ELR (cell line): Measurements from ENCODE around the gene NEK11.
"Not testable (repeated sequence)": the region's sequence is repeated elsewhere in the genome, so short reads cannot be mapped to it uniquely, and the experiment has no call there.

ENCODE experiments used
- DNase-seq: peaks from one replicate; pipeline ENCODE4 v3.0.0-alpha.2; 2015; ENCODE audit warnings: low read depth

The NEK11 gene

DNA sequence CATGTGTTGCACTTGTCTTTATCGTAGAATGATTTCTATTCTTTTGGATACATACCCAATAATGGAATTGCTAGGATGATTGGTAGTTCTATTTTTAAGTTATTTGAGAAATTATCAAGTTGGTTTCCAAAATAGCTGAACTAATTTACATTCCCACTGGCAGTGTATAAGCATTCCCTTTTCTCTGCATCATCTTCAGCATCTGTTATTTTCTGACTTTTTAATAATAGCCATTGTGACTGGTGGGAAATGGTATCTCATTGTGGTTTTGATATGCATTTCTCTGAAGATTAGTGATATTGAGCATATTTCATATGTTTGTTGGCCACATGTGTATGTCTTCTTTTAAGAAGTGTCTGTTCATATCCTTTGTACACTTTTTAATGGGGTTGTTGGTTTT lies 273.2 kb downstream of the NEK11 start:
- DNase-seq, result no peak

DNA sequence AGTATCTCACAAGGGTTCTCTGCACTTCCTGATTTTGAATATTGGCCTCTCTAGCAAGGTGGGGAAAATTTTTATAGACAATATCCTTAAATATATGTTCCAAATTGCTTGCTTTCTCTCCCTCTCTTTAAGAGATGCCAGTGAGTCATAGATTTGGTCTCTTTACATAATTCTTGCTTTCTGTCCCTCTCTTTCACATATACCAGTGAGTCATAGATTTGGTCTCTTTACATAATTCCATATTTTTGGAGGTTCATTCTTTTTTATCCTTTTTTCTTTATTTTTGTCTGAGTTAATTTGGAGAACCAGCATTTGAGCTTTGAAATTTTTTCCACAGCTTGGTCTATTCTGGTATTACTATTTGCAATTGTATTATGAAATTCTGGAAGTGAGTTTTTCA lies 277.2 kb downstream of the NEK11 start:
- peak; percentile 27 for DNase-seq

DNA sequence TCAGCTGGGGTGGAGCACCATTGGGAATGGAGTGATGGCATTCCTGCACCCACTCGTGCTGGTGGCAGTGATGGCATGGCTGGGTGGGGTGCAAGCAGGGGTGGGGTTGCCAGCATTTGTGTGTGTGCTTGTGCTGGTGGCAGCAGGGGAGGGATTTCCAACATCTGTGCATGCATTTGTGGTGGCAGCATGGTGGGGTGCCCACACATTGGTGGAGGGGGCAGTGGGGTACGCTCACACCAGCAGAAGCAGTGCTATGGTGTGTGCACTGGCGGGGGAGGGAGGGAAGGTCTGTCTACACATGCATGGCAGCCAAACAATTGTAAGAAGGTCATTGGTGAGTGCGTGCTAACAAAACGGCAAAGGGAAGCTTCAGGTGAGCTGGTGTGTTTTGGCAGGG lies 278.2 kb downstream of the NEK11 start:
- no peak for DNase-seq

DNA sequence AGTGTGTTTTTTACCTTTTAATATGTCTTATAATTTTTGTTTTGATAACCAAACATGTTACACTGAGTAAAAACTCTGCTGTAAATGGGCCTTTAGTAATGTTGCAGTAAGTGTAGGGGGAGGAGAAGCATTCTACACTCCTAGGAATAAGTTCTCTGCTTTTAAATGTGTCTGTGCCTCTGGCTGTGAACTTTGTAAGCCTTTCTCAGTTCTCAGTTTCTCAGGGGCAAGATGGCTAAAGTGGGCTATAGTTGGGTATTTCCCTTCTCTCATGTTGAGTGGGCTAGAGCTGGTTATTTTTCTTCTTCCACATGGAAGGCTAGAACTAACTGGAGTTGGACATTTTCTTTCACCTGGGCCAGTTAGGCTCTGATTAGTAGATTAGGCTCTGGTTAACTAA lies 279.6 kb downstream of the NEK11 start:
- DNase-seq, result no peak

DNA sequence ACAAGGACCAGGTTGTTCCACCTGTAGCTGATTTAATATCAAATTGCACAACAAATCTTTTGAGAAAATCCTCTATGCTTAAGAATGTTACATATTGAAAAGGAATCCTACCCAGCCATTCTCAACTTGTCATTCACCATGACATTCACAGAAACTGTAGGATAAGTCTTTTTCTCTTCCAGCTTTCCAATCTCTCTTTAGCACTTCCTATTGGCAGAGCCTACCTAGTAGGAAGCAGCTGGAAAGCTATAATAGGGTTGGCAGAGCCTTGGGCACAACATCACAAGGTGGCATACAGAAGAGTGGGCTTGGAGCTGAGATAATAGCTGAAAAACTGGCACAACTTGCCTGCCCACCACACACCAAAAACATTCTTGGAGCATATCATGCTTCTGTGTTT lies 287.6 kb downstream of the NEK11 start:
- no peak for DNase-seq

DNA sequence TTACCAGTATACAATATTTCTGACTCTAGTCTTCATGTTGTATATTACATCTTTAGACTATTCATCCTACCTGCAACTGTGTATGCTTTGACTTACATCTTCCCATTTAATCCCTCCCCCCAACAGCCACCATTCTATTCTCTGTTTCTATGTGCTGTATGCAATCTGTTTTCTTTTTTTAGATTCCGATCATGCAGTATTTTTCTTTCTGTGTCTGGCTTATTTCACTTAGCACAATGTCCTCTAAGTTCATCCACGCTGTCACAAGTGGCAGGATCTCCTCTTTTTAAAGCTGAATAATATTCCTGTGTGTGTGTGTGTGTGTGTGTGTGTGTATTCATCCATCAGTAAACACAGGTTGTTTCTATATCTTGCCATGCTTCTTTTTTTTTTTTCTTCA lies 288.5 kb downstream of the NEK11 start:
- DNase-seq, result no peak

DNA sequence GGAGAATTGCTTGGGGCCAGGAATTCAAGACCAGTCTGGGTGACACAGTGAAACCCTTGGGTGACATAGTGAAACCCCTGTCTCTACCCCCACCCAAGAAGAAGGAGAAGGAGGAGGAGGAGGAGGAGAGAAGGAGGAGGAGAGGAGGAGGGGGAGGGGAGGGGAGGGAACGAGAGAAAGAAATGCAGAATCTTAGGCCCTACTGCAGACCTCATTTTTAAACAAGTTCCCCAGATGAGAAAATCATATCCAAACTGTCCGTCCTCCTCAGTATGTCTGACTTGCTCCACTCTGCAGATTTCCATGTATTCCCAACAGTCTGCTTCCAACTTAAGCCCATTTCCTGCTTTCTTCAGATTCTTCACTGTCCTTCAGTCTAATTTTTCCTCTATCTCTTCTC lies 291.0 kb downstream of the NEK11 start:
- DNase-seq, result no peak

DNA sequence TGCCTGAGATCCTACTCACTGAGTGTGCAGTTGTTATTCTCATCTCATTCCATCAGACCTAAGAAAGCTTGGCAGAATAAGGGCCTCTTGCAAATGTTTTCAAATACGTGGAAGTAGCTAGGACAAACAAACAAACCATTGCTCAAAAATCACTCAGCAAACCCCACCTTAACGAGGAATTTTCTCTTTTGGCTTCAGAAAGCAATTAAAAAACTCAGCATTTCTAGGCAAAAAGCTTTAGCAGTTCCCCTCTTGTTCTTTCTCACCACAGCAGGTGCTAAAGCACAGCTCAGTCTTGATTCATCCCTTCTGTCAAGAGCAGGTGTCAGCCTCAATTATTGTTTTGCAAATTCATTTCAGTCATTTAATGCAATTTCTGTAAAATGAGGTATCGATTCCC lies 296.3 kb downstream of the NEK11 start:
- no peak for DNase-seq

DNA sequence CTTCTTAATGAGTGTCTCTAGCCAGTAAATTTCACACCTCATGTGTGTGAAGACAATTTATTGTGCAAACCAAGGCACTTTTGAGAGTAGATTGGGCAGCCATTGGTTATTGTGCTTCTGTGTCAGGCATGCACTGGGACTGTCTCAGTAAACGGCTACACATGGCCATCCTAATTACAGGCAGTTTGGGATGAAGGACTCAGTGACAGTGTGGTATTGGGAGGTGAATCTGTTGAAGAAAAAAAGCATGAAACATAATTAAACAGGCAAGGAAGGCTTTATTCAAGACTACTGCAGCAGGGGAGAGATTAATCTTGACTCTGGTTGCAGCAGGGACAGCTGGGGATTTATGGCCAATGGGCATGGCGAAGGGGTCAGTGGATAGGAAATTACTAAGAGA lies 297.1 kb downstream of the NEK11 start:
- DNase-seq, result no peak

DNA sequence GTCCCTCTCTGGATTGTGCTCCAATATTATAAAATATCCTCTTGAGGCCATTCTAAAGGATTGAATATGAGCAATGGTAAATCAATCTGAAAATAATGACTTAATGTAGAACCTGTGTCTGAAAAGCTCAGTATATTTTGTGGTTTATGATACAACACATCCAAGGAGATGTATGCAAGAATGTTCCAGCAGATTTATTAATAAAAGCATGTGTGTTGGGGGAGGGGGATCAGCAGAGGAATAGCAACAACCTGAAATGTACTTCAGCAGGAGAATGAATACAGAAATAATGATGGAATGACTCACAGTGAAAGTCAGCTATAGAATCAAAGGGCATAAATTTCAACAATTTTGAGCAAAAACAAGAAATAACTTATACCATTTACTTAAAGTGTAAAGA lies 298.2 kb downstream of the NEK11 start:
- no peak for DNase-seq

DNA sequence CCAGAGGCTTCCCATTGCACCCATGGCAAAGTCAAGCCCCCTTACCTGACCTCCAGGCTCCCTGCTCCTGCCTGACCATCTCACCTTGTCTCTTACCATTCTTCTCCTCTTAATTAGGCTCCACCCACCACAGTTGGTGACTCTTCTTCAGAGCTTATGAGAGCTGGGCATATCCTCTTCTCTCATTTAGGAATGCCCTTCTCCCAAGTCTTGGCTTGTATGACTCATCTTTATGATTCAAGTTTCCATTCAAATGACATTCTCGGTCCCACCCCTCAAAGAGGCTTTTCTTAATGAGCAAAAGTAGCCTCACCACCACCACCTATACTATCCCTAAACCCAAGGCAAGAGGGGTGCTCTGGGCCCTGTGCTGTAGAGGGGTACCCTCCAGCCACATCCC lies 299.6 kb downstream of the NEK11 start:
- DNase-seq, result peak; percentile 48

DNA sequence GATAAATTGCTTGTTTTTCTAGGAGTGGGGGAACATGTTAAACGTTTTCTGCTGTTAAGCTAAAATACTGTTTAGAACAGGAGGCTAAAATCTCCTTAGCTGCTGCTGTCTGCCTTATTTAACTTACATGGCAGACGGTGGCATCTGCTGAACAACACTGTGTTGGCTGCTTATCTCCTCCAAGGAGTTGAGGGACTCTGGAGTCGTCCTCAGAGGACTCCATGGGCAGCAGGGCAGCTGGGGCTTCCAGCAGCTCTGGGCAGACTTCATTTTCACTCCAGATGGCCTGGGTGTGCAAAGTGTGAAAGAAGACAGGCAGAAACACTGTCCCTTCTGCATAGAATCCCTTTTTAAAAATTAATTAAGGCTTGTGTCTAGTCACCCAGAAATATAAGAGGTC lies 302.0 kb downstream of the NEK11 start:
- DNase-seq, result no peak

DNA sequence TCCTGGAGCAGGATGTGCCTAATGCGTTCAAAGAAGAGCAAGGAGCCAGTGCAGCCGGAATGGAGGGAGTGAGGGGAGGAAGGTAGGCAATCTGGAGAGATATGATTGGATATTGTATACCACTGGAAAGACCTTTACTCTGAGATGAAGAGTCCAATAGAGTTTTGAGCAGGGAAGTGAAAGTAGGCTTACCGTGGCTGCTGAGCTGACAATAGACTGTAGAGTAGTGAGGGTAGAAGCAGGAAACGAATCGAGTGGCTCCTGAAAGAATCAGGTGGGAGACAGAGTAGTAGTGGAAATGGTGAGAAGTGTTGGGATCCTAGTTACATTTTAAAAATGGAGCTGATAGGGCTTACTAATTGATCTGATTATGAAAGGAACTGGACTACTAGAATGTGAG lies 303.1 kb downstream of the NEK11 start:
- DNase-seq, result no peak

DNA sequence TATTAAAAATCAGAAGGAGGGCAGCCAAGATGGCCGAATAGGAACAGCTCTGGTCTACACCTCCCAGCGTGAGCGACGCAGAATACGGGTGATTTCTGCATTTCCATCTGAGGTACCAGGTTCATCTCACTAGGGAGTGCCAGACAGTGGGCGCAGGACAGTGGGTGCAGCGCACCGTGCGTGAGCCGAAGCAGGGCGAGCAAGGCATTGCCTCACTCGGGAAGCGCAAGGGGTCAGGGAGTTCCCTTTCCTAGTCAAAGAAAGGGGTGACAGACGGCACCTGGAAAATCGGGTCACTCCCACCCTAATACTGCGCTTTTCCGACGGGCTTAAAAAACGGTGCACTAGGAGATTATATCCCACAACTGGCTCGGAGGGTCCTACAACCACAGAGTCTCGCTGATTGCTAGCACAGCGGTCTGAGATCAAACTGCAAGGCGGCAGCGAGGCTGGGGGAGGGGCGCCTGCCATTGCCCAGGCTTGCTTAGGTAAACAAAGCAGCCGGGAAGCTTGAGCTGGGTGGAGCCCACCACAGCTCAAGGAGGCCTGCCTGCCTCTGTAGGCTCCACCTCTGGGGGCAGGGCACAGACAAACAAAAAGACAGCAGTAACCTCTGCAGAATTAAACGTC lies 304.9 kb downstream of the NEK11 start:
- not testable (repeated sequence) for DNase-seq

DNA sequence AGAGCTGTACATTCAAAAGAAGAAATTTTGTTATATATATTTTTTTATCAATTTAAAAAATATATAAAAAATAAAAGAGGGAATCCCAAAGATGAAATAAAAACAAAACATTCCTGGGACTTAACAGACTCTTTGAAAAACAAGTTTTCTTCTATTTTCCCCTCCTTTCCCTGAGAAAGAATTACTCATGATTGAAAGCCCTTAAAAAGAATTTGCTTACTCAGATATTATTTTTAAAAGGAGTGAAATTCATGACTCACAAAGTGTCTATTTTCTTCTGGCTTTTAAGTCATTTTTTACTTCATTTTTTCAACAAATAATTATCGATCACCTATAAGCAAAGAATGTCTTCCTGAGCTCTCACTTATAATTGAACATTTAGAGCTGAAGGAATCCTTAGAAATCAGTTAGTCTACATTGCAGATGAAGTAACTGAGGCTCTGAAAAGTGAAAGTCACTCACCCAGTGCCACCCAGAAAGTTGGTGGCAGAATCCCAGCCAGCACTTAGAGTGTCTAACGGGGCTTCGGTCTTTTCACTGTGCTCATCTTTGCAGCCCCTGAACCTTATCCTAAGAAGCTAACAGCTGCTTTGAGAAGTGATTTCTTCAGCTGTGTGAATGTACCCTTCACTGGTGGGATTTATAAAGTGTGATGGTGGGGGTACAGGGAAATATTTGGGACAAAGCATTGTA lies 312.4 kb downstream of the NEK11 start:
- DNase-seq, result peak; percentile 32

DNA sequence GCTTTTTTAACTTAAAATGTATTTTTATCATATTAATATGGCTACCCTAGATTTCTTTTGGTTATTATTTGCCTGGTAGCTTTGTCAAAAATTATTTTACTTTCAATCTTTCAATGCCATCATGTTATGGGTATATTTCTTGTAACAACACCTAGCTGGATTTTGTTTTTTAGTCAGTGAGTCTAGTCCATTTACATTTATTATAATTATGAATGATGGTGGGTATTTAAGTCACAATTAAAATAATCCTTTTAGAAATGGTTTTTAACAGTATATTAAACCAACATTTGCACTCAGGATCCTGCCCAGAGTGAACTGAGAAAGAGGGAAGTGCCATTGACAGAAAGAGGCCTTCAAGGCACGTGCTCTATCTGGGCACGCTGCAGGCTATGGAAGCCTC lies 315.1 kb downstream of the NEK11 start:
- no peak for DNase-seq

DNA sequence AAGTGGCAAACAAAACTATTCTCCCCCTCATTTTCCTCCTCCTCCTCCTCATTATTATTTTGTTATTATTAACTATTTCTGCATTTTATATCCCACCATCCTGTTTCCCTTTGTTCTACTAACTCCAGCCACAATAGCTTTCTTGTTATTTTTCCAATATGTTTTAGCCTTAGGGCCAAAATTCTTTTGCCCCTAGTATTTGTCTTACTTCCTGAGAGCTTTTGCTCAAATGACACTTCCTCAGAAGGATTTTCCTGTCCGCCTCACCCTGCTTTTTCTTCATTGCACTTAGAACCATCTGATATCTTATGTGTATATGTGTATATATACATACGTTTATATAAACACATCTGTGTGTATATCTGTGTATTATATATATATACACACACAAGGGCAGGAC lies 322.2 kb downstream of the NEK11 start:
- DNase-seq, result peak; percentile 15

DNA sequence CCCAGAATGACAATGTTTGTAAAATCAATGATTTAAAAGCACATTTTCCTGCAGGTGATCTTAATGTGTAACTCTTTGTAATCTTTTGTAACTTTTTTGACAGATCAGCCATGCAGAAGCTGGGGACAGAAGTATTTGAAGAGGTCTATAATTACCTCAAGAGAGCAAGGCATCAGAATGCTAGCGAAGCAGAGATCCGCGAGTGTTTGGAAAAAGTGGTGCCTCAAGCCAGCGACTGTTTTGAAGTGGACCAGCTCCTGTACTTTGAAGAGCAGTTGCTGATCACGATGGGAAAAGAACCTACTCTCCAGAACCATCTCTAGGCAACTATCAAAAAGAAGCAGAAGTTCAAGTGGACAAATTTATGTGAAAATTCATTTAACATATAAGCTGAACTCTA lies 322.8 kb downstream of the NEK11 start:
- DNase-seq, result no peak

DNA sequence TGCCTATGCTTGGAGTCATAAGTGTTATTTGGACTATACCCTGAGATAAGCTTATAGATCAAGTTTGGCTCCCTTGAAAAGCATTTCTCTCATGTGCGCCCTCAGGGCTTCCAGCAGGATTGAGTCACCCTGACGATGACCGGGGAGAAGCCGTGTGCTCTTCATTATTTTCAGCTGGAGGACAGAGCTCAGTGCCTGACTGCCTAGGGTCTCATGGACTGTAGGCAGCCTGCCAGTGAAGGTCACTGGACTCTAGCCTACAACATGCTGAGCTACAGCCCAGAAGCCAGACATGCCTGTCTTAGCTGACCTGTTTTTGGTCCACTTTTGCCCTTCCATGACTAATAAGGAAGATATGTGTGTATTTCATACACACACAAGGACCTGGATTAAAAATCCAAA lies 323.3 kb downstream of the NEK11 start:
- DNase-seq, result peak; percentile 94

DNA sequence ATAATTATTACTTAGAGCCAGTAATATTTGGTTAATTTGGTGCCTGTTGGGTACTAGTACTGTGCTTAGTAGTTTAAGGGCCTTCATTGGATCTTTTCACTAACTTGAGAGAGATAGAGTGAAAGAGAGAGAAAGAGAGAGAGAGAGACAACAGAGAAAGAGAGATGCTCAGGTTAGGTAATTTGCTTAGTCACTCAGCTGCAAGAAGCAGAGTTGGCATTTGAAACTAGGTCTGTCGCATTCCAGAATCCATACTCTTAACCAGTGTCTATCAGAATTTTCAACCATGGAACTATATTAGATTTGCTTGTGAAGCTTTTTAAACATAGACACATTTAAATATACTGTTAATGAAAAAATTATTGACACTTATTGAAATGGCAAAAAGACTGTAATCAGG lies 323.8 kb downstream of the NEK11 start:
- peak; percentile 63 for DNase-seq

DNA sequence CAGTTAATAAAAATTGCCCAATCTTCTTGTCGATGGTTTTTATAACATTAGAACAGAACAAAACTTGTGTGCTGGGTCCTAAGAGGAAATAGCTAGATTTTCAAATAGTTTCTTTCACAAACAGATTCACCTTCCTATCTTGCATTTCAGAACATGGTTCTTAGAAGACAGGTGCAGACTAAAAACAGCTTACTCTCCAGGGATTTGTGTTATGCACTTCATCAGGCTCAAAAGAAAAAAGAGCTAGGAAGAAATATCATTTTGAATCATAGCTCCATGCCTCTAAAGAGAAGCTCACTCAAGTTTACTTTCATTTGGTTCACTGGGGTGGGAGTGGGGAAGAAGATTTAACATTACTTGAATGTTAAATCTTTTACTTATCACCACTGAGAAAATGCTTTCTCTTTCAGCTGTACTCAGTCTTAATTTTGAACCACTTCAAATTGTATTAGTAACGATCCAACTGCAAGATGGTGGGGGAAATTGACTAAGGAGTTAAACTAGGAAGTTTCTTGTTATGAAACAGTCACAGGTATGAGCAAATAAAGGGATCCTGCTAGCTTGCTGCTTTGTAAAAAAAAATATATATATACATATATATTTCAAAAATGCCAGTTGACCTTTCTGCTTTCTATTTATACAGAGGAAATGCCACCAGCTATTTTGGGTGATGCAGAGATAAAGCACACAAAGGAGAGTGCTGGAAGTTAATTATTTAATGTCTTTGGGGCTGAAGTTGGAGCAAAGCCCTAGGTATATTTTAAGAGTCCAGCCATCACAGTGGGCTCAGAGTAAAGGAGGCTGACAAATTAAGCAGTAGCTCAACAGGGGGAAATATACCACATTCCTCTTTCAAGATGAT lies 326.6 kb downstream of the NEK11 start:
- no peak for DNase-seq

DNA sequence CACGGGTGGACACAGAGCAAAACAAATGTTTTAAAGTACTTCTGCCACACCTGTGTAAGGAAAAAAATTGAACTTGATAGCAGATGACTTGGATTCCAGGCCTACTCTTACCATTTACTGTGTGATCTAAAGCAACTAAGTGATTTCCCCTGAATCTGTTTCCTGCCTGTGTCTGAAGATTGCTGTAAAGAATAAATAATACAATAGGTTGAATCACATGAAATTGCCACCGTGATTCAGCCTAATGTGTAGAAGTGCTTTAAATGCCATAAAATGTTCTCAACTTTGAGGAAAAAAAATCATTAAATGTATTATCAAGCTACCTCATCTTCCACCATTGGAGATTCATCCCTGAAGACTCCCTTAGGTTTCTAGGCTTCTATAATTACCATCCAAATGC lies 327.3 kb downstream of the NEK11 start:
- DNase-seq, result no peak

DNA sequence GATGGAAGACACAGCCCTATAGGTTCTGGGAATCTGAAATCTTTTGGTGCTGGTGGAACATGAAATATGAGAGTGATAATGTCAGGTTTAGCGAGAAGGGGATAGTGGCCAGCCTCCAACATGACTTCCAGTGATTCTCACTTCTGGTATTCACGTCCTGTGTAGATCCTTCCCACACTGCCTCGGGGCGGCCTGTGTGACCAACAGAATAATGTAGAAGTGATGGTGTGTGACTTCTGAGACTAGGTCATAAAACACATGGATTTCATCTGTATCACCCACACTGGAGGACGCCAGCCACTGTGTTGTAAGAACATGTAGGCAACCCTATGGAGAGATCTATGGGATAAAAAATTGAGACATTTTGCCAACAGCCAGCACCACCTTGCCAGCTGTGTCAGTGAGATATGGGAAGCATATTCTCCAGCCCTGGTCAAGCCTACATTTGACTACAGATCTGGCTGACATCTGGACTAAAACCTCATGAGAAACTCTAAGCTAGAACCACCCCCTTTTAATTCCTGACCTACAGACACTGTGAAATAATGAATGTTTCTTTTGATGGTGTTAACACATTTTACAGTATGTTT lies 329.4 kb downstream of the NEK11 start:
- DNase-seq, result peak; percentile 76
